Uterus (tissue), 2 donors: ENCODE results near the gene ZDHHC1.

Experiments
- CTCF ChIP-seq, 4 experiments: fragments of 200-600 bp in 2 of 4; fragments of 450-650 bp in 2 of 4; sonication (generic) in 2 of 4; IDR thresholded peaks; one replicate each; pipeline ENCODE4 v1.5.1; 2016 to 2019; ENCODE audit warnings: antibody characterized with exemption in 4 of 4, mild to moderate bottlenecking in 2 of 4, moderate library complexity in 1 of 4
- POLR2A ChIP-seq, 2 donors: fragments of 450-650 bp; IDR thresholded peaks; one replicate each; pipeline ENCODE4 v1.6.1; 2016; ENCODE audit warnings: antibody characterized with exemption in 2 of 2, mild to moderate bottlenecking in 1 of 2, moderate library complexity in 1 of 2

DNA sequence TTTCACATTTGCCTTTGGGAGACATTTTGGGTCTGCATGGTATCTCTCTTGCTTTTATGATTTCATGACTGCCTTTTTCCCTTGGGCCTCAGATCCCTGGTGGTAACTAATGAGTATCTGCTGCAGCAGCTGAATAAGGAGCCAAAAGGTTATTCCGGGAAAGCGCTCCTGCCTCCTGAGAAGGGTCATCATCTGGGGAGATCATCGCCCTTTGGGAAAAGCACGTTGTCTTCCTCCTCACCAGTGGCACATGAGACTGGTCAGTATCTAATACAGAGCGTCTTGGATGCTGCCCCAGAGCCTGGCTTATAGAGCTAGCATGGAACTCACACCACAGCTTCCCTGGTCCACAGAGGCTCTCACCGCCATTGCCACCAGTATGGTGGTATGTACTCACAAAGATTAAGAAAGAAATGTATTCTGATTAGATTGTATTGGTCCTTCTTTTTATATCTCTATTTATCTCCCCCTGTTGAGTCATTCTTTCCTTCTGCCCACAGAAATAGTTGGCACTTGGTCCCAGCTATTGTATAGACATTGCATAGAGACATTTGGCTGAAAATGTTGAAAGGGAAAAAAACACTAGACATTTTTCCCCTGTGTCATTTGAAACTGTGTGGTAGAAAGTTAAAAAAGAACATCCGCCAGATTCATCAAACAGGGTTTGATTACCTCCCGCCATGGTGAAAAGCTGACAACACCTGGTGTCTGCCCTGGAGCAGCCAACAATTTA, 31.3 kb downstream of the ZDHHC1 start:
- TF ChIP-seq CTCF (IDR thresholded peaks at IDR 0.05) (no peak), POLR2A (IDR thresholded peaks at IDR 0.05) (no peak)
